K562 (cell line): ENCODE data around the gene PCBP3. TPM values are rescaled to one million over a fixed set of nuclear protein-coding genes. Genes with fewer than 3 reads are reported as not detected.

ENCODE experiments used
- ATAC-seq: fragments of 200-7000 bp; cut with Tn5 transposase; 3 replicates; pipeline ENCODE4 v1.9.1; 2020; ENCODE audit warnings: moderate library complexity
- BruUV-seq: library from RNA; stranded (reverse); fragments of 400-500 nt; replicated peaks from 2 replicates; lab custom pipeline; 2021; lab: Mats Ljungman, UMichigan
- CTCF ChIA-PET: fragments of 300-600 bp; formaldehyde crosslinking; extraction: SDS; loops from one replicate; lab custom pipeline; 2021; ENCODE audit warnings: low intra/inter-chr PET ratio; lab: Yijun Ruan, JAX
- POLR2A ChIA-PET: fragments of 300-600, 350-650 bp; sonication (Branson Sonifier 250); formaldehyde crosslinking; extraction: SDS; loops from one replicate; lab custom pipeline; 2021; ENCODE audit warnings: antibody characterized with exemption, inconsistent platforms; lab: Yijun Ruan, JAX
- DNase-seq, 4 experiments: peaks; one replicate each; pipeline versions ENCODE4 v3.0.0 to v3.0.0-alpha.2; 2011 to 2018; ENCODE audit warnings: low spot score in 3 of 4, mixed read lengths in 3 of 4; ENCODE audit errors: extremely low read depth in 1 of 4
- FAIRE-seq: peaks from 2 replicates; lab custom pipeline; 2011; peaks lifted over from hg19 to GRCh38; lab: Jason Lieb, UNC
- H2AFZ ChIP-seq: 2 replicates; pipeline ENCODE4 v1.6.0; 2011; ENCODE audit warnings: low read depth, low read length, control low read depth, inconsistent platforms
- H3K27ac ChIP-seq: fragments of 200-600 bp; 3 replicates; pipeline ENCODE4 v1.8.0; 2011; ENCODE audit warnings: low read depth, mild to moderate bottlenecking, control low read depth, inconsistent platforms, low read length, moderate library complexity, mixed read lengths; ENCODE audit errors: extremely low read depth
- H3K27me3 ChIP-seq, 2 experiments: fragments of 300-600 bp in 1 of 2; 2 replicates in 1 of 2; 3 replicates in 1 of 2; pipeline versions ENCODE4 v1.6.0 to v1.8.0; 2011; ENCODE audit warnings: inconsistent platforms in 2 of 2, low read length in 2 of 2, mild to moderate bottlenecking in 1 of 2, mixed read lengths in 1 of 2, moderate library complexity in 1 of 2; ENCODE audit not compliant: control insufficient read depth in 2 of 2, insufficient read depth in 2 of 2
- H3K36me3 ChIP-seq: fragments of 300-600 bp; 3 replicates; pipeline ENCODE4 v1.8.0; 2011; ENCODE audit warnings: mild to moderate bottlenecking, low read length, inconsistent platforms; ENCODE audit not compliant: control insufficient read depth, insufficient read depth
- H3K4me1 ChIP-seq, 2 experiments: fragments of 200-600 bp in 1 of 2; replicated peaks in 1 of 2; 2 replicates in 1 of 2; 3 replicates in 1 of 2; pipeline versions ENCODE4 v1.5.1 to v1.8.0; 2011; ENCODE audit warnings: inconsistent platforms in 2 of 2, low read length in 2 of 2, mild to moderate bottlenecking in 1 of 2, mixed read lengths in 1 of 2, moderate library complexity in 1 of 2; ENCODE audit not compliant: control insufficient read depth in 2 of 2, insufficient read depth in 2 of 2
- H3K4me2 ChIP-seq: 2 replicates; pipeline ENCODE4 v1.6.1; 2011; ENCODE audit warnings: low read length, control low read depth, inconsistent platforms, mixed read lengths; ENCODE audit not compliant: insufficient read depth
- H3K4me3 ChIP-seq: fragments of 200-600 bp; sonication (generic), shearing (Covaris generic); 2 replicates; pipeline ENCODE4 v1.5.1; 2016; ENCODE audit warnings: control low read depth, inconsistent platforms
- H3K79me2 ChIP-seq: fragments of 200-600 bp; 3 replicates; pipeline ENCODE4 v1.8.0; 2011; ENCODE audit warnings: low read length, inconsistent platforms; ENCODE audit not compliant: control insufficient read depth, insufficient read depth
- H3K9ac ChIP-seq, 2 experiments: 2 replicates each; pipeline versions ENCODE4 v1.6.0 to v1.6.1; 2011; ENCODE audit warnings: low read depth in 2 of 2, low read length in 2 of 2, control low read depth in 1 of 2, inconsistent platforms in 1 of 2, mild to moderate bottlenecking in 1 of 2, mixed read lengths in 1 of 2; ENCODE audit not compliant: insufficient read depth in 1 of 2
- H3K9me1 ChIP-seq: one replicate; pipeline ENCODE4 v1.6.0; 2011; ENCODE audit warnings: inconsistent platforms, mild to moderate bottlenecking, low read length, moderate library complexity; ENCODE audit not compliant: control insufficient read depth, insufficient read depth
- H3K9me3 ChIP-seq: replicated peaks from 2 replicates; pipeline ENCODE4 v1.5.1; 2011; ENCODE audit warnings: low read depth, low read length, inconsistent platforms; ENCODE audit not compliant: control insufficient read depth, insufficient read depth
- H4K20me1 ChIP-seq: replicated peaks from 2 replicates; pipeline ENCODE4 v1.6.1; 2011; ENCODE audit warnings: low read length, inconsistent platforms, mixed read lengths; ENCODE audit not compliant: control insufficient read depth, insufficient read depth
- GABPA ChIP-seq: fragments of 200-800 bp; sonication (Bioruptor generic); conservative IDR thresholded peaks from 2 replicates; pipeline ENCODE4 v1.6.1; 2016; ENCODE audit warnings: low read depth, missing genetic modification characterization, missing compliant biosample characterization
- GABPB1 ChIP-seq: sonication (generic); formaldehyde crosslinking; IDR thresholded peaks from 2 replicates; pipeline ENCODE4 v1.8.0; 2022; ENCODE audit warnings: mild to moderate bottlenecking, missing genetic modification reagents
- WGBS: fragments of 100-300 bp; shearing (Covaris generic); methylation state at CpG from one replicate; pipeline ENCODE4 v1.1.6; 2016; ENCODE audit warnings: low coverage, mixed read lengths; ENCODE audit not compliant: insufficient coverage; ENCODE audit errors: missing lambda C conversion rate; 5-methylcytosine and 5-hydroxymethylcytosine counted together
- in situ Hi-C: fragments of 300-500 bp; cut with MboI; formaldehyde crosslinking; loops from 4 replicates; pipeline ENCODE4 v1.15.0; 2018; ENCODE audit warnings: inconsistent platforms, mixed read lengths
- intact Hi-C: fragments of 100-400 bp; cut with micrococcal nuclease; formaldehyde crosslinking; loops from 2 replicates; pipeline ENCODE4 v1.14.2; 2022
- polyA plus RNA-seq, 8 experiments: library from polyadenylated mRNA; depleted of rRNA in 4 of 8; stranded (reverse) in 5 of 8; unstranded in 3 of 8; fragments of >200 nt; fragmentation: Nextera tagmentation in 2 of 8; fragmentation: Illumina TruSeq in 1 of 8; extraction: Ambion mirVana in 2 of 8; extraction: Trizol in 1 of 8; gene quantifications; 2 replicates each; pipeline versions ENCODE4 v1.2.1 to v1.2.3, GENCODE V29; 2011 to 2014; ENCODE audit warnings: inconsistent platforms in 1 of 8, missing spikeins in 1 of 8
- total RNA-seq, 7 experiments: library from RNA; depleted of rRNA in 6 of 7; stranded (reverse); fragments of >200 nt in 6 of 7; fragmentation: Illumina TruSeq in 2 of 7; extraction: Trizol in 2 of 7; gene quantifications; 2 replicates each; pipeline versions ENCODE4 v1.2.1 to v1.2.3, GENCODE V29; 2011 to 2021; ENCODE audit warnings: low replicate concordance in 1 of 7
- TF ChIP-seq, protein P1 (sequence below): fragments of 250-450 bp; sonication (Bioruptor Pico); IDR thresholded peaks from 2 replicates; pipeline ENCODE4 v1.4.0; 2020; ENCODE audit warnings: mild to moderate bottlenecking, moderate library complexity

Gene PCBP3
- total and polyA plus RNA-seq, 9 of the 15 experiments (the other 6 are each of a cell fraction or from before 2014, with no cell fraction given): 0.18 TPM; not detected in 8

DNA sequence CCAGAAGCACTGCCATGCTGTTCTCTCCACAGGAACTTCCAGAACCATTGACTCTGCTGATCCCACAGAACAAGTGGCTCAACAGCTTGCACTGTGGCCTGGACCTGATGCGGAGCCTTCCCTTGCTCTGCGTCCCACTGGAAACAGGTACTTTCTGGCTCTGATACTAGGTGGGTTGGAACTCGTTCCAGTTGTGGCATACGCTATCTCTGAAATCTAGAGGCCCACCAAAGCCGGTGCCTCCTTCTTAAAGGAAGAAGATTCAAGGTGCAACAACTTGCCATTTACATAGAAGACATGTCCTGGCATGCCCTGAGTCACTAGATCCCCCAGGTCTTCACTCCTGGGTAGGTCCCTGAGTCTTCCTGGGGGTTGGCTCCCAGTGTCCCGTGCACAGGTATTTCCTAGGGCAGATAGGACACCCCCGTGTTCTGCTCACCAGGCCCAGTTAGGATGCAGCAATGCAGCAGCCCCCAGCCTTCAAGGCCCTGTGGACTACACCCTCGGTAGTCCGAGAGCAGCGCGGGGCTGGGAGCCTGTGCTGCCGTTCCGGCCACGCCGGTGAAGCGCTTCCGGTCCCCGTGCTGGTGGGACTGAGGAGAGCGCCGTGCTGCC, 10.8 kb upstream of the PCBP3 start:
- Histone ChIP-seq H3K36me3 (no peaks in the 10 kb centered on the region), H2AFZ (no peak overlapping the region), H3K9ac (no peak overlapping the region), H3K27ac (no peak overlapping the region), H3K4me1 (peaks cover 0 to 4% of the 10 kb centered on the region in 2 experiments; a peak in 1 of 5 replicates), H3K9me1 (no peaks in the 10 kb centered on the region), H4K20me1 (no peaks in the 10 kb centered on the region; the same call in 1 of the 2 replicates), H3K4me2 (no peak overlapping the region), H3K27me3 (peaks cover 31 to 52% of the 10 kb centered on the region in 2 experiments), H3K79me2 (no peaks in the 10 kb centered on the region), H3K9me3 (peaks cover 11% of the 10 kb centered on the region; the same call in 1 of the 2 replicates), H3K4me3 (no peak overlapping the region)
- no peak for FAIRE-seq
- POLR2A ChIA-PET: interaction anchor here (1.0 kb wide), 1 partner anchor 15 kb away, joined by 3 read pairs; no protein-coding TSS in a partner anchor
- ATAC-seq: no peak
- intact Hi-C loops (no loop called here), in situ Hi-C loops (no loop called here)
- CTCF ChIA-PET: no interaction called here
- peak; percentile 58; the same call in 1 of the 2 replicates for TF ChIP-seq GABPB1 (CRISPR knock-in tag)
- TF ChIP-seq GABPA (tag): 0 out of 2 replicates have a peak, but pooled peaks have one; percentile 15
- TF ChIP-seq, protein P1, sequence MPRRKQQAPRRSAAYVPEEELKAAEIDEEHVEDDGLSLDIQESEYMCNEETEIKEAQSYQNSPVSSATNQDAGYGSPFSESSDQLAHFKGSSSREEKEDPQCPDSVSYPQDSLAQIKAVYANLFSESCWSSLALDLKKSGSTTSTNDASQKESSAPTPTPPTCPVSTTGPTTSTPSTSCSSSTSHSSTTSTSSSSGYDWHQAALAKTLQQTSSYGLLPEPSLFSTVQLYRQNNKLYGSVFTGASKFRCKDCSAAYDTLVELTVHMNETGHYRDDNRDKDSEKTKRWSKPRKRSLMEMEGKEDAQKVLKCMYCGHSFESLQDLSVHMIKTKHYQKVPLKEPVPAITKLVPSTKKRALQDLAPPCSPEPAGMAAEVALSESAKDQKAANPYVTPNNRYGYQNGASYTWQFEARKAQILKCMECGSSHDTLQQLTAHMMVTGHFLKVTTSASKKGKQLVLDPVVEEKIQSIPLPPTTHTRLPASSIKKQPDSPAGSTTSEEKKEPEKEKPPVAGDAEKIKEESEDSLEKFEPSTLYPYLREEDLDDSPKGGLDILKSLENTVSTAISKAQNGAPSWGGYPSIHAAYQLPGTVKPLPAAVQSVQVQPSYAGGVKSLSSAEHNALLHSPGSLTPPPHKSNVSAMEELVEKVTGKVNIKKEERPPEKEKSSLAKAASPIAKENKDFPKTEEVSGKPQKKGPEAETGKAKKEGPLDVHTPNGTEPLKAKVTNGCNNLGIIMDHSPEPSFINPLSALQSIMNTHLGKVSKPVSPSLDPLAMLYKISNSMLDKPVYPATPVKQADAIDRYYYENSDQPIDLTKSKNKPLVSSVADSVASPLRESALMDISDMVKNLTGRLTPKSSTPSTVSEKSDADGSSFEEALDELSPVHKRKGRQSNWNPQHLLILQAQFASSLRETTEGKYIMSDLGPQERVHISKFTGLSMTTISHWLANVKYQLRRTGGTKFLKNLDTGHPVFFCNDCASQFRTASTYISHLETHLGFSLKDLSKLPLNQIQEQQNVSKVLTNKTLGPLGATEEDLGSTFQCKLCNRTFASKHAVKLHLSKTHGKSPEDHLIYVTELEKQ: no peak
- no peak for DNase-seq
- WGBS: 18% methylated on average over 14 of the region's 20 CpGs
- BruUV-seq: no TSS peak
